H4 (cell line): Measurements from ENCODE around the gene PPM1J. TPM values are rescaled to one million over a fixed set of nuclear protein-coding genes. Genes with fewer than 3 reads are reported as not detected.
A peak's percentile ranks its signal among the peaks of the same experiment; 100 is the strongest.
"Not testable (repeated sequence)": the region's sequence is repeated elsewhere in the genome, so short reads cannot be mapped to it uniquely, and the experiment has no call there.

Experiments
- DNase-seq: peaks from one replicate; pipeline ENCODE4 v3.0.0-alpha.2; 2015; ENCODE audit warnings: low spot score
- total RNA-seq: library from RNA; depleted of rRNA; stranded (reverse); fragments of >200 nt; shearing (Covaris generic); gene quantifications from 2 replicates; pipeline ENCODE4 v1.2.3, GENCODE V29; 2014

The PPM1J gene
- total RNA-seq, 1 experiment from 2014 or later, result 0.10 TPM

DNA sequence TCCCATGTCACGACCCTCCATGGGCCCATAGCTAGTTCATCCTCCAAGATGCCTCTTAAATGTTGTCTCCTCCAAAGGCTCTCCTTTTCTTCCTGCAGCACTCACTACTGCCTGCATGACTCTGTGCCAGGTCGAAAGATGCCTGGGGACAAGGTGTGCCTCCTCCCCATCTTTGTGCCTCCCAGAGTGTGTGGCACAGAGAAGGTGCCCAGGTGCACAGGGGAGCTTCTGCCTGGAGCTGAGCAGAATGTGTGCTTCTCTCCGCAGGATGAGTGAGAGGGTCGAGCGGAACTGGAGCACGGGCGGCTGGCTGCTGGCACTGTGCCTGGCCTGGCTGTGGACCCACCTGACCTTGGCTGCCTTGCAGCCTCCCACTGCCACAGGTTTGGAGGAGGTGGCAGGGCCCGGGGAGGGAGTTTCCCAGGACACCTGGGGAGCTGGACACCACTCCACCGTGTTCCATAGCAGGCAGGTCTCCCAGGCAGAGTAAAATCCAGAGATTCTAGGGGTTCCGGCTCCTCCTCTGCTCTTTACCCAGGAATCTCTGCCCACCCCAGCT, 6.9 kb upstream of the PPM1J start:
- no peak for DNase-seq

DNA sequence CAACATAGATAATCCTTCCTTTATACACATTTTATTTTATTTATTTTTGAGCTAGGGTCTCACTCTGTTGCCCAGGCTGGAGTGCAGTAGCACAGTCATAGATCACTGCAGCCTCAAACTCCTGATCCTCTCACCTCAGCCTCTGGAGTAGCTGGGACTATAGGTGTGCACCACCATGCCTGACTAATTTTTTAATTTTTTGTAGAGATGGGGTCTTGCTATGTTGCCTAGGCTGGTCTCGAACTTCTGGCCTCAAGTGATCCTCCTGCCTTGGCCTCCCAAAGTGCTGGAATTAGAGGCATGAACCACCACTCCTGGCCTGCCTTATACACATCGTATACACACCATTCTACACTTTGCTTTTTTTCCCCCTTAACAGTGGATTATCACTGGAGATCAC, 6.2 kb upstream of the PPM1J start:
- not testable (repeated sequence) for DNase-seq

DNA sequence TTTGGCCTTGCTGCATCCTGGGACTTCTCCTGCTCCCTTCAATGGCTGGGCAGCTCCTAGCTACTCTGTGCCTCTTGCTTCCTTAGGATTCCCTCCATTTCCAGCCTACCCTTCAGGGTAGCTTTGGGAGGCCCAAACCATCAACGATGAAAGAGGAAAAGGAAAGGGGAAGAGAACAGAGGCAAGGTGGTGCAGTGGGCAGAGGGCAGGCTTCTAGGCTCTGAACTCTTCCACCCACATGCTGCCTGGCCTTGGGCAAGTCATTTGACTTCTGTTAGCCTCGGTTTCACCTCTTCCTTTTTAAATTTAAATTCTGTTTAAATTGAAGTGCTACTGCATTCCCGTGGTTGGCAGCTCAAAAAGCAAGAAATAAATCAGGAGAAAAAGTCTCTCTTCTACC, 5.7 kb upstream of the PPM1J start:
- DNase-seq, result no peak

DNA sequence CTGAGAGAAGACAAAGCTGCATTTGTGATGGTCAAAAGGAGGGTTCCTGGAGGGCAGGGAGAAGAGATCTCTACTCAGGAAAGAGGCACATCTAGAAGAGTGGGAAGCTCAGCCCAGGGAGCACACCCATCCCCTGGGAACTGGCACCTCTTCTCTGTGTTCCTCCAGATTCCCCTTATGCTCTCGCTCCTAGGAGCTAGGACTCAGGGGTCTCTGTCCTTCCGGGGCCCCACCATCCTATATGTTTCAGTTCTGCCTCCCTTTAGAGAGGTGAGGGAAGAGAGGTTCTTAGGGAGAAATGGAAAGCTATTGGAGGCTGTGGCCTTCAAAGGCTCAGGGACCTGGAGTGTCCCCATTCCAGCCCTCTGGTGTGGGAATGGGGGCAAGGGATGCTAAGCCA, 4.6 kb upstream of the PPM1J start:
- DNase-seq, result no peak

DNA sequence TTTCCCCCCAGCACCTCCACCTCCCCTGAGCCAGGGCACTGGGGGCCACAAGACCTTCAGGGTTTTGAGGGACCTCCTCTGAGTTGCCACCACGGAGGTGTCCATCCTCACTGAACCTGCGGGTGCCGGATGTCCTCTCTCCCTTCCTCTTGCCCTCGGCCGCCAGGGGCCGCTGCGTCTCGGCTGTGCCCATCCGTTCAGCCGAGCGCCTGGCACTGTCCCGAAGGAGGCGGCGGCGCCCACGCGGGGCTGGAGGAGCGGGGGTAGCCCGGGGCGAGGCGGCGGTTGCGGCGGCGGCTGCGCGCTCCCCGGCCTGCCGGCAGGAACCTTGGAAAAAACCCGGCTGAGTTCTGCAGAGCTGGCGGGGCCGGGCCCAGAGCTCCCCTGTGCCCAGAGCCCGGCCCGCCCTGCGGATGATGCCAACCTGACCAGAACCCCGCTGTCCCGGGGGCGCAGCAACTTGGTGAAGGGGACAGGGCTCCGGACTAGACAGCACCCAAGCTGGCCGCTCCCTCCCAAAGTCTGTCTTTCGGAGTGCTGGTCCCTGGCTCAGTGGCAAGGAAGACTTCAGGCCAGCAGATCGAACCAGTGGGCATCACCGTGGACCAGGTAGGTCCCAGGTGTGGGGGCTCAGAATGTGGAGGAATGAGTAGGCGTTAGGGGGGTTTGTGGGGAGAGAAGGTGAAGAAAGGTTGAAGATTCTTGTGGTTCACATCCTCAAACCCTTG, 3.7 kb upstream of the PPM1J start:
- peak; percentile 50 for DNase-seq

DNA sequence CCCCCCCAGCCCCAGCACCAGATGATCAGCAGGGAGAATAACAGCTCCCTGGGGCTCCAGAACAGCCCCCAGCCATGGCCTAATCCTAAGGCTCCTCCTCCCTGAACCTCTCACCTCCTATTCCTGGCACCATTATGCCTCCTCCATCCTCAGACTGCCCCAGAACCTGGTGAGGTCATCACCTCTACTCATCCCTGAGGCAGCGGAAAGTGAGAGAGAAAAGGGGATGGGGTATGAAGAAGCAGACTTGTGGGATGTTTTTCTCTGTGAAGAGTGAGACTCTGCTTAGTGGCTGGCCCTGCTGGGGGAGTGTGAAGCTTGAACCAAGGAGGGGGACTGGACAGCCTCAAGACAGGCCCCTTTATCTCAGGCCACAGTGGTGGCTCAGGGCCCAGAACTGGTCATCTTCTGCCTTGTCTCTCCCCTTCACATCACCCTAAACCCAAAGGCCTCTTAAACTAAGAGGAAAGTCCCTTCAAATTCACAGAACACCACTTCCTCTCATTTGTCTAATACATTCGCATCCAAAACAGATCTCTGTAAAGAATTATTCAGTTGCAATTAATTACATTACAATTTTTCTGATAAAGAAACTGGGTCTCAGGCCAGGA, 2.2 kb upstream of the PPM1J start:
- no peak for DNase-seq

DNA sequence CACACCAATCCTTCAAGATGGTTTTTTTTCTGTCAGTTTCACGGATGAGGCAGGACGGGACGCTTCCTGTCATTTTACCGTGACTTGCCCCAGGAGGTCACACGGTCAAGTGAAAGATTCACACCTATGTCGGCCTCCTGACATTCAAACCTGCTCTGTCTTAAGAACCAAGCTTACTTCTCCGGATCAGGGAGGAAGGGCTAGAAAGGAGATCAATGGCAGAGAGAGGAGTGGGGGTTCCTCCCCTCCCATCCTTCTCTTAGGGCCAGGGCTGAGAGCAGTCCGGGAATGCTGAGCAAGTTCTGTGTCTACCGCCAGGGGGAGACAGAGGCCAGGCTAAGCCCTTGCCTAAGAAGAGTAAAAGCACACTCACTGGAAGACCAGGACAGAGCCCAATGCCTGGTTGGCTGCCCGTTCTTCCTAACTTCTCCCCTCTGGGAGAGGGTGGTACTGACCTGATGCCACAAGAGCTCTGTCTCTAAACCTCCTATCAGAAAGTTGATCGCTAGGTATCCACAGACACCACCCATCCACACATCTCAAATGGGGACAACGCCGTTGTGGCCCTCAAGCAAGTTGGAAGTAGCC, 1.1 kb upstream of the PPM1J start:
- peak; percentile 77 for DNase-seq

DNA sequence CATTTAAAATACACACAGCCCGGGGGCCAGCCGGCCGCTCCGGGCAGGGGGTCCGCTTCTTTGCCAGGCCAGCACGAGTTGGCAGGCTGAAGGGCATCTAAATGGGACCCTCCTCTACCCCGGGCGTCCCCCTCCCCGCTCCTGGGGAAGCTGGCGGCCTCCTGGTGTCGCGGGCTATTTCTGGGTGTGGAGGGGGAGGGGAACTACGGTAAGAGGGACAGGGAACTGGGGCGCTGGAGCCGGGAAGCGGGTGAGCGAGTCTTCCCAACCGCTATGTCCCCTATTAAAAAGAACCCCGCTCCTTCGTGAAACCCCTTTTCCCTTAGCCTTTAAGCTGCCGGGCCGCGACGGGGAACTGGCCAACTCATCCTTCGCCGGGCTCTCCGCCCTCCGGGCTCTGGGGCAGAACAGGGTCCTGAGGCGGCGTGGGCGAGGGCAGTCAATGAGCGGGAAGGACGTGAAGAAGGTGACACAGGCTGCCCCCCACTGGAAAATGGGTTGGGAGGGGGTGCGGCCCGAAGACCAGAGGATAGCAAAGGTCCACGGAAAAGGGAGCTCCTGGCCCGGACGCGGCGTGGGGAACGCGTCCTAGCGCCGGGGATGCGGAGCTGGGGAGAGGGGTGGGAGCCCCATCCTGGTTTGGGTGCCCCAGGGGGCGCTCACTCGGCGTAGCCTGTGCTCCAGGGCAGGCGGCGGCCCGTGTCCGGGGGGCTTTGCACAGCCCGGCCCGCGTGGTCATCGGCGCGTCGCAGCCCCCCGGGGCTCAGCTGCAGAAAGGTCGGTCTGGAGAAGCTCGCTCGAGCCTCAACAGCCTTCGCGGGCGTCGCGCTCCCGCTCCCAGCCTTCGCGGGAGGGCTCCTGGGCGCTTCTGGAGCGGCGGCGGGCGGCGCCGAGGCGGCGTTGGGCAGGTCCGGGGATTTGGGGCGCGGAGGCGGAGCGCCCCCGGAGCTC, 544 bp downstream of the PPM1J start:
- no peak for DNase-seq

DNA sequence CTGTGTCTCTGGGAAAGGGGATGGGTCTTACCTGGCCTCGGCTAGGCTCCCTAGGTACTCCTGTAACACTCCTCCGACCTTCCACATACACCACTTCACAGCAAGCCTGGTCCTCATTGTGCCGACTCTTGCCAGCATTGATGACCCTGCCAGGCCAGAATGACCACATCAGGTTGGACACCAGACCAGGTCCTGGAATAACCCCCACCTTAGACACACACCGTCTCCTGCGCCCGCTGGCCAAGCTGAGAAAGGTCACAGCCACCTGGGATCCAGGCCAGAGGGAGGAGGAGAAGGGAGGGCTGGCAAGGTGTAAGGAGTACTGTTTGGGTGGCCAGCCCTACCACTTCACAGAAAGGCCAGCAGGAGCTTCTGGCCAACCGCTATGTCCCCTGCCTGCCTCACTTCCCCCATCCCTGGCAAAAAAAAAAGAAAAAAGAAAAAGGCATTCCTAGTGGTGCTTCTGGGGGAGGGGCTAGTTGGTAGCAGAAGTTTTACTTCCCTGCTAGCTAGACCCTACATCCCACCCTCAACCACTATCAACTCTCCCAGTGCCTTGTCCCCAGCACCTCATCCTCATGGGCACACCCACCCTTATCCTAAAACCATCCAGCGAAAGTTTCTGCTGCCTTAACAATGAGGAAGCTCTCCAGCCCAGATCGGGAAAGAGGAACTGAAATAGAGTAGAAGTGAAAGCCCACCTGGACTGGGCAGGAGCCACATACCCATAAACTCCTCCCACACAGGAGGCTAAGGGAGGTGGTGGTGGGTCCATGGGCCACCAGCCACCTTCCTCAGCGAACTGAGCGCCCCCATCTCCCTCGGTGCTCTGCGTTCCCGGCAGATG, 1.4 kb downstream of the PPM1J start:
- no peak for DNase-seq

DNA sequence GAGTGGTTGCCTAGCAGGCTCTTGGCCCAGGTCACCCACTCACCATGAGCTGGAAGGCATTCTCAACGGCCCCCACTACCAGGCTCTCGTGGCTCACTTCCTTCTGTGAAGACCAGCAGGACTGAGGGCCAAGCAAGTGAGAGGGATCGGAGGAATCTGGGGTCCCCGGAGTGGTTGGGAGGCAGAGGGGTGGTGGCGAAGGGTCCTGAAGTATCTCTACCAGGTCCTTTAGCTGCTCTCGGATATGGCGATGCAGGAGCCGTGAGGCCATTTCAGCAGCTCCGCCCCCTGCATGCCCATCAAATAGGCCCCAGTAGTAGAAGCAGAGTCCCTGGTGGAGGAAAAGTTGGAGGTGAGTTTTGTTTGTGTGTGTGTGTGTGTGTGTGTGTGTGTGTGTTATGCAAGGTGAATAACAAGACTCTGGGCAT, 2.4 kb downstream of the PPM1J start:
- DNase-seq, result no peak

DNA sequence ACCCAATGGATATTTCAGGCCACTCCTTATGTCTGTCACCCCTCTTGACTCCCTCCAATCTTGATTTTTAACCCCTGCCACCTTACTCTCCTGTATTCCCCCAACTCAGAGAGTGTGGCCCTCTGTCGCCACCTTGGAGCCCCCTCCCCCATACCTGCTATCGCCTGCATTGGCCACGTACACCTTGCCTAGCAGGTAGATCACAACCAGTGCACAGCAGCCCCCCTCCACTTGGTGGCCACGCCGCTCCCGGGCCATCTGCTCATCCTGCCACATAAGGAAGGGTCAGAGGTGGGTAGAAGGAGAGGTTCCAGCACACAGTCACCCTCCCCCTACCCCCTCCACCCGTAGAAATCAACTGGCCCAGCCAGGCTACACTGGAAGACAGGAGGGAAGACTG, 2.9 kb downstream of the PPM1J start:
- no peak for DNase-seq

DNA sequence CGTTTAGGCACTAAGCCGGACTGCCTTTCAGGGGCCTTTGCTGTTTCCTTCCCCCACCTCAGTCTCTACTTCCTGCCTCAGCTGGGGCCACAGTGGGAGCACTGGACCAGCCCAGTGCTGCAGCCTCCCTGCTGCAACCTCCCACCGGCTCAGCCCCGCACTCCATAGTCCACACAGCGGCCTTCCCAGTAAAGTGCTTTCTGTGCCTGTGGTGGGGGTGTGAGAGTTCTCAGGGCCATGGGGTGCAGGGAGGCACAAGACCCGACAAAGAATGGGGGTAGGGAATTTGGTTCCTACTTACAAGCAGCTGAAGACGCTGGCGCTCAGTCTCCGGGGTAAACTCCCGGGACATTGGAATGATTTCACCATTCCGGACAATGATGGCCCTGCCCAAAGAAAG, 3.5 kb downstream of the PPM1J start:
- no peak for DNase-seq

DNA sequence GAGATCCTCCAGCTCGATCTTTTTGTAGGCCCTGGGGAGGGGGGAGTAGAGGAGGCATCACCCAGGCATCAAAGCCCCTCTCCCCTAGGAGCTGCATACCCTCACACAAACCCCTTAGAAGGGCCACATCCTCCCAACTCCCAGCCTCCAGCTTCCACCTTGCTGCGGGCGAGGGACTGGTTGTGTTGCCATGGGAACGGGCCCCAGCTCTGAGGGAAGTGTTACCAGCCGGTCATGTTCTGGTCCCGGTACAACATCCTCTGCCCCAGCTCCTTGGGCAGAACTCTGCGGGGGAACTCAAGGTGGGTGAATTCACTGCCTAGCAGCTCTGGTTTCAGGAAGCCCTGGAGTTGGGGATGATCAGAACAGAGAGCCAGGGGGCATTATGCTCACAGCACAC, 4.1 kb downstream of the PPM1J start:
- DNase-seq, result no peak

DNA sequence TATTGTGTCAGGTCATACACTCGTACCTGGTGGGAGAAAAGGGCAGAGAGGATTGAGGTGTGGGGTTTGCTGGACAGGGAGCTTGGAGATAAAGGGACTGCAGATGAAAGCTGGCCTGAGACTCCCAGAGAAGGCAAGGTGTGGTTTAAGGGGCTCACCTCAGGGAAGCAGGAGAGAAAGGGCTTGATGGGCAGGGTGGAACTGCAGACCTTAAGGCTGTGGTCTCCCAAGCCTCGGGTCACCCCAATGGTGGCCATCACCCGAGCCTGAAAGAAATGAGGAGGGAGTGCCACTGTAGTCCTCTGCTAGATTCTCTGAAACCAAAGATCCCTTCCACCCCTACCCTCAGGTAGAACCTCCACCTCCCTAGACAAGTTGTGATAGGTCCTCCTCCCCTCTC, 4.5 kb downstream of the PPM1J start:
- no peak for DNase-seq

DNA sequence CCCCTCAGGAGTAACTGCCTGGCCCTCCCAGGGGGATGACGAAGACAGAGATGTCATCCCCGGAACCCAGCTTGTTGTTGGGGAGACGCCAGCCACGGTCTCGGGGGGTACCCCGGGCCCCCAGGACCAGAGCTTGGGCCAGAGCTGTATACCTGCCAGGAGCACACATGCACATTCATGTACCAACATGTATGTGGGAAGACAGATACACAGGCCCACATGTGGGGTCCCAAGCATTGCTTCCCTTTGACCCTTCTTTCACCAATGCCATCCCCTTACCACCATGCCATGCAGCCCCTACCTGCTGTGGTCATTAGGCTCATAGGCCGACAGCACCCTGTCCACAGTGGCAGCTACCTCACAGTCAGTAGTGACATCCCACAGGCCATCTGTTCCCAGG, 5.0 kb downstream of the PPM1J start:
- DNase-seq, result no peak

DNA sequence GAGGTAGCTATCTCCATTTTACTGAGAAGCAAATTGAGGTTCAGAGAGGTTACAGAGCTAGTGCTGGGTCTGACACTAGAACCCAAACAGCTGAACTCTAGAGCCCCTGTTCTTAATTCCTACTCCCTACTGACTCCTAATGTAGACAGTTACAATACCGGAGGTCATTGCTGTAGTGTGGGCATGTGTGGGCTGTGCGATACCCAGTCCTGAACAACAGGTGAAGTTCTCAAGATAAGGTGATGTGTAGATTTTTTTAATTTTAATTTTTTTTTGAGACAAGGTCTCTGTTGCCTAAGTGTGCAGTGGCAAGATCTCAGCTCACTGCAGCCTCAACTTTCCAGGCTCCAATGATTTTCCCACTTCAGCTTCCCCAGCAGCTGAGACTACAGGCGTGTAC, 6.6 kb downstream of the PPM1J start:
- no peak for DNase-seq

DNA sequence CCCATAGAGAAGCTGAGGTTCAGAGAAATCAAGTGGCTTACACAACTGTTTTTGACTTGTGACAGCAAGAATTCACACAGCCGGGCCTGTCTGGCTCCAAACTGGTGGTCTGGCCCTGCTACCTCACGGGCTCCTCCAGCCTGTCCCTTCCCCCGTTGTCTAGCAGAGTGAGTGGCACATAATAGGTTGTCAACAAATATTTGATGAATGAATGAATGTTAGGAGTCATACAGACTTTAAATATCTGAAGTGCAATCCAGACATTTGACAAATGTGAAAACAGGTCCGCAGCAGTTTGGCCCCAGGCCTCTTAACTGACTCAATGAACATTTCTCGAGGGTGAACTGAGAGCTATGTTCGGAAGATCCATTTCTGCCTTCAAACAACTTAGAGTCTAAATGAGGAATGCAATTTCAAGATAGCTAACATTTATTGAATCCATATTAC, 7.1 kb downstream of the PPM1J start:
- DNase-seq, result no peak

DNA sequence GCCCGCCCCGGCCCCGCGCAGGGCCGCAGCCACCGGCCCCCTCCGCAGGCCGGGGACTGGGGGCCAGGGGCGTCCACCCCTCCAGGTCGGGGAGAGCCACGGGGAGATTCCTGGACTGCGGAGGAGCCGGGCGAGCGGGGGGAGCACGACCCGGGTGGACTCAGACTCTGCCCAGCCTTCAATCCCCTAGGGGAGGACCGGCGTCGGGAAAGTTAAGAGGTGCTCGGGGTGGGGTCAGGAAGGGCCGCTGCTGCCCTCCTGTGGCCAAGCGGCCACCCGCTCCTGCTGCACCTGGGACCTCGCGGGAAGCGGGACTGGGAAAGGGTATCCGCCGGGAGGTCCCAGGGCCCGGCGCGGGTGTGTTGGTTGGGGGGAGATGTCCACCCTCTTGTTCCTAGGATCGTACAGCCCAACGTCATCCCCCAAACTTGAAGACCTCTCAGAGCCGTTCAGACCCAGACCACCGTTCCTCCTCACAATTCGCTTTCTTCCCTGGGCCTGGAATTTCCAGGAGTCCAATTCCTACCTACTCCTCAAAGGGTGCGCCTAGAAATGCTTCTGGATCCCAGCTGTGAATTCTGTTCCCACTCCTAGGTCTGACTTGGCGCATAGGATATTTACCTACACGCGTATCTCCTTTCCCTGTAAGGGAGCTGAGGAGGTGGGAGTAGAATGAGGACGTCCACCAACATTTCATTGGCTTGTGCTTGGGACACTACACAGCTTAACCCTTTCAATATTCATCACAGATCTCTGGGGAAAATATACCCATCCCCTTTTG, 7.7 kb downstream of the PPM1J start:
- peak; percentile 77 for DNase-seq

DNA sequence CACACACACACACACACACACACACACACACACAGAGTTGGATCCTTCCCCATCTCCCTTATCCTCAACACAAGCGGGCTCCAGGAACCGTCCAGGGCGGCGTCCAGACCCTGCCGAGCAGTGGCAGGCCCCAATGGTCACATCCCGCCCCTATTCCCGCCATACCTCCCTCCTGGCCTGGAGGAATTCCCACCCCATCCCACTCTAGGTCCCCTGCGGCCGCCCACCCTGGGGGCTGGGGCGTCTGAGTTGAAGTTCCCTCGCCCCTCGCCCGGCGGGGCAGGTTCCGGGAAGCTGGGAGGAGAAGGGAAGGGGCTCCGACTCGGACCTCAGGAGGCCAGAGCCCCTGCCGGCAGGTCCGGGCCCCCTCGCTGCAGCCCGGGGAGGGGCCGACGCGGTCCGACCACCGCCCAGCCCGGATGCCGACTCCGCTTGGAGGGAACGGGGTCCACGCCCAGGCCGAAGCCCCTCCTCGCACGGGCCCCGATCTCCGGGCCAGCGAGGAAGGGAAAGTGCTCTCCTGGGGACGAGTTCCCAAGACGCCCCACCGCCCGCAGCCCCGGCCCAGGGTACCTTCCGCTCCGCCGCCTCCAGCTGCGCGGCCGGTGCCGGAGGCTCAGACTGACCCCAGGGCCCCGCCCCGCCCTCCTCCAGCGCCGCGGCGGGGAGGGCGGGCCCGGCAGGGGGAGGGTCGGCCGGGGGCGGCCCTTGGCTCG, 8.5 kb downstream of the PPM1J start, which contains the start of gene RHOC:
TSS of gene RHOC (minus strand) at position 623 of the 716 bp plus-strand sequence. CDS start 3,328 bp downstream, outside the sequence.
- DNase-seq, result no peak
